Endothelial cell of umbilical vein (primary cell): ENCODE results near the gene NAXE. TPM values are rescaled to one million over a fixed set of nuclear protein-coding genes. Genes with fewer than 3 reads are reported as not detected.

ENCODE experiments used
- BruUV-seq: library from RNA; stranded (reverse); fragments of 400-500 nt; replicated peaks from 2 replicates; lab custom pipeline; 2021; lab: Mats Ljungman, UMichigan
- CTCF ChIA-PET: fragments of 300-600, 350-600 bp; sonication (Branson Sonifier 250); formaldehyde crosslinking; loops from one replicate; lab custom pipeline; 2021; ENCODE audit warnings: antibody characterized with exemption, inconsistent platforms; lab: Charles Lee
- POLR2A ChIA-PET: fragments of 300-600, 350-600 bp; sonication (Branson Sonifier 250); formaldehyde crosslinking; loops from one replicate; lab custom pipeline; 2021; ENCODE audit warnings: antibody characterized with exemption, inconsistent platforms; lab: Charles Lee
- DNase-seq: peaks from one replicate; pipeline ENCODE4 v3.0.0-alpha.2; 2011; ENCODE audit warnings: low read depth, low spot score
- FAIRE-seq: peaks from 2 replicates; lab custom pipeline; 2011; peaks lifted over from hg19 to GRCh38; lab: Jason Lieb, UNC
- H2AFZ ChIP-seq: 2 replicates; pipeline ENCODE4 v1.6.0; 2012; ENCODE audit warnings: low read depth, low read length, control low read depth, inconsistent platforms
- H3K27ac ChIP-seq: 2 replicates; pipeline ENCODE4 v1.5.1; 2011; ENCODE audit warnings: low read depth, mild to moderate bottlenecking, control low read depth, low read length, moderate library complexity; ENCODE audit not compliant: insufficient read depth
- H3K27me3 ChIP-seq, 2 experiments: 2 replicates each; pipeline versions ENCODE4 v1.6.0 to v1.6.1; 2011; ENCODE audit warnings: low read length in 2 of 2, mixed read lengths in 1 of 2; ENCODE audit not compliant: control insufficient read depth in 2 of 2, insufficient read depth in 2 of 2
- H3K36me3 ChIP-seq, 2 experiments: 2 replicates in 1 of 2; 3 replicates in 1 of 2; pipeline ENCODE4 v1.5.1; 2011; ENCODE audit warnings: low read length in 2 of 2, mild to moderate bottlenecking in 1 of 2, moderate library complexity in 1 of 2; ENCODE audit not compliant: control insufficient read depth in 2 of 2, insufficient read depth in 2 of 2; ENCODE audit errors: extremely low read depth in 1 of 2
- H3K4me1 ChIP-seq: 3 replicates; pipeline ENCODE4 v1.5.1; 2011; ENCODE audit warnings: mild to moderate bottlenecking, low read length; ENCODE audit not compliant: control insufficient read depth, insufficient read depth; ENCODE audit errors: extremely low read depth
- H3K4me2 ChIP-seq: 2 replicates; pipeline ENCODE4 v1.6.1; 2011; ENCODE audit warnings: low read length, control low read depth, mixed read lengths; ENCODE audit not compliant: insufficient read depth
- H3K4me3 ChIP-seq, 3 experiments: fragments of 200-600 bp in 1 of 3; sonication (generic), shearing (Covaris generic) in 1 of 3; replicated peaks in 1 of 3; 2 replicates each; pipeline ENCODE4 v1.5.1; 2011 to 2016; ENCODE audit warnings: control low read depth in 3 of 3, low read length in 3 of 3, mild to moderate bottlenecking in 2 of 3, inconsistent platforms in 1 of 3, low read depth in 1 of 3, moderate library complexity in 1 of 3; ENCODE audit not compliant: insufficient read depth in 1 of 3
- H3K79me2 ChIP-seq: 2 replicates; pipeline ENCODE4 v1.6.0; 2012; ENCODE audit warnings: low read length, inconsistent platforms; ENCODE audit not compliant: control insufficient read depth, insufficient read depth
- H3K9ac ChIP-seq: replicated peaks from 2 replicates; pipeline ENCODE3; 2011; ENCODE audit warnings: low read length, control low read depth; ENCODE audit not compliant: insufficient read depth; ENCODE audit errors: extremely low read depth
- H3K9me1 ChIP-seq: replicated peaks from 3 replicates; pipeline ENCODE4 v1.6.0; 2011; ENCODE audit warnings: mild to moderate bottlenecking, low read length; ENCODE audit not compliant: control insufficient read depth, insufficient read depth; ENCODE audit errors: extremely low read depth
- H3K9me3 ChIP-seq: replicated peaks from 2 replicates; pipeline ENCODE4 v1.5.1; 2012; ENCODE audit warnings: low read length, inconsistent platforms; ENCODE audit not compliant: control insufficient read depth, insufficient read depth
- H4K20me1 ChIP-seq: replicated peaks from 2 replicates; pipeline ENCODE3; 2011; ENCODE audit warnings: mild to moderate bottlenecking, low read length; ENCODE audit not compliant: control insufficient read depth, insufficient read depth; ENCODE audit errors: extremely low read depth
- EZH2 ChIP-seq: IDR thresholded peaks from 2 replicates; pipeline ENCODE4 v1.6.1; 2012; ENCODE audit warnings: borderline replicate concordance, low read depth, mild to moderate bottlenecking, moderate library complexity, low read length, inconsistent platforms; ENCODE audit not compliant: severe bottlenecking
- FOS ChIP-seq: IDR thresholded peaks from 2 replicates; pipeline ENCODE4 v1.6.1; 2011; ENCODE audit warnings: mild to moderate bottlenecking, low read length, moderate library complexity, borderline replicate concordance; ENCODE audit not compliant: insufficient read depth
- GATA2 ChIP-seq: IDR thresholded peaks from 2 replicates; pipeline ENCODE4 v1.7.0; 2011; ENCODE audit warnings: low read depth, mild to moderate bottlenecking, moderate library complexity, mixed read lengths, low read length; ENCODE audit not compliant: insufficient read length, insufficient read depth
- JUN ChIP-seq: IDR thresholded peaks from 2 replicates; pipeline ENCODE4 v1.6.1; 2011; ENCODE audit warnings: borderline replicate concordance, low read depth; ENCODE audit not compliant: insufficient read length, insufficient read depth
- MYC ChIP-seq: IDR thresholded peaks from one replicate; pipeline ENCODE4 v1.6.1; 2011; ENCODE audit warnings: mild to moderate bottlenecking, low read depth, low read length
- POLR2A ChIP-seq: IDR thresholded peaks from 2 replicates; pipeline ENCODE4 v1.6.1; 2012; ENCODE audit warnings: low read depth, mild to moderate bottlenecking, control low read depth, low read length
- POLR2AphosphoS5 ChIP-seq: IDR thresholded peaks from 2 replicates; pipeline ENCODE4 v1.6.1; 2012; ENCODE audit warnings: low read depth, mild to moderate bottlenecking, control low read depth, low read length, moderate library complexity; ENCODE audit not compliant: insufficient read depth
- dilution Hi-C: fragments of 300-500 bp; cut with MboI; formaldehyde crosslinking; loops from one replicate; pipeline ENCODE4 v1.15.0; 2019; ENCODE audit warnings: low sequenced_read_pairs; ENCODE audit not compliant: extremely low pct_ligation_motif_present
- intact Hi-C: fragments of 100-400 bp; cut with micrococcal nuclease; formaldehyde crosslinking; loops from one replicate; pipeline ENCODE4 v1.10.0; 2022
- polyA plus RNA-seq, 4 experiments: library from polyadenylated mRNA; depleted of rRNA in 3 of 4; stranded (reverse) in 3 of 4; unstranded in 1 of 4; fragments of >200 nt; gene quantifications; 2 replicates each; pipeline versions ENCODE4 v1.2.1 to v1.2.3, GENCODE V29; 2011 to 2012; ENCODE audit warnings: missing spikeins in 1 of 4
- total RNA-seq: library from RNA; stranded (reverse); gene quantifications from 2 replicates; pipeline ENCODE4 v1.2.3, GENCODE V29; 2021
- TF ChIP-seq, protein P1 (sequence below), 2 donors: IDR thresholded peaks; 1 replicate in 1 of 2; 2 replicates in 1 of 2; pipeline ENCODE4 v1.5.1; 2011; ENCODE audit warnings: low read length in 2 of 2, mild to moderate bottlenecking in 2 of 2, moderate library complexity in 2 of 2, control low read depth in 1 of 2, inconsistent platforms in 1 of 2, low read depth in 1 of 2; ENCODE audit not compliant: insufficient read depth in 1 of 2; ENCODE audit errors: extremely low read depth in 1 of 2
- TF ChIP-seq, protein P2 (sequence below): IDR thresholded peaks from 2 replicates; pipeline ENCODE4 v1.6.1; 2011; ENCODE audit not compliant: insufficient read depth, insufficient read length

Gene NAXE
- total and polyA plus RNA-seq, 2 donors (not counting 3 experiments of a cell fraction or from before 2014, with no cell fraction given): 76.2 to 187 TPM

DNA sequence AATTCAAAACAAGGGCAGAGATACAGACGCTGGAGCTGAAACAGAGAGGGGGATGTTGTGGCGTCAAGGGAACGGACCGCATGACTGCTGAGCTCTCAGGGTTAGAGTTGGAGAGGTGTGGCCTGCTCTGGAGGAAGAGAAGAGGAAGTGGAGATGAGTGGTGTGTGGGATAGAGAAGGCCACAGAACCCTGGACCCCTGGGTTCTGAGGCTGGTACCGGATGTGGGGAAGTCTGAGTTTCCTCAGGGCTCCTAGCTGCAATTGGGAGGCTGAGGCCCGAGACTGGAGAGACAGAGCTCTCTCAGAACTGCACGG is 52.2 kb downstream of the NAXE start:
- Histone ChIP-seq H3K79me2 (no peaks in the 10 kb centered on the region), H2AFZ (no peak overlapping the region), H3K27me3 (peaks cover 80 to 87% of the 10 kb centered on the region in 2 experiments), H3K9me3 (no peaks in the 10 kb centered on the region), H3K4me1 (no peaks in the 10 kb centered on the region), H3K4me3 (no peak overlapping the region), H3K9ac (no peak overlapping the region), H3K4me2 (no peak overlapping the region), H4K20me1 (no peaks in the 10 kb centered on the region), H3K27ac (no peak overlapping the region), H3K36me3 (no peaks in the 10 kb centered on the region), H3K9me1 (no peaks in the 10 kb centered on the region)
- DNase-seq (no peak), FAIRE-seq (no peak)
- intact Hi-C loops (no loop called here), dilution Hi-C loops (no loop called here)
- POLR2A ChIA-PET: no interaction called here
- no TSS peak for BruUV-seq
- TF ChIP-seq, protein P1, sequence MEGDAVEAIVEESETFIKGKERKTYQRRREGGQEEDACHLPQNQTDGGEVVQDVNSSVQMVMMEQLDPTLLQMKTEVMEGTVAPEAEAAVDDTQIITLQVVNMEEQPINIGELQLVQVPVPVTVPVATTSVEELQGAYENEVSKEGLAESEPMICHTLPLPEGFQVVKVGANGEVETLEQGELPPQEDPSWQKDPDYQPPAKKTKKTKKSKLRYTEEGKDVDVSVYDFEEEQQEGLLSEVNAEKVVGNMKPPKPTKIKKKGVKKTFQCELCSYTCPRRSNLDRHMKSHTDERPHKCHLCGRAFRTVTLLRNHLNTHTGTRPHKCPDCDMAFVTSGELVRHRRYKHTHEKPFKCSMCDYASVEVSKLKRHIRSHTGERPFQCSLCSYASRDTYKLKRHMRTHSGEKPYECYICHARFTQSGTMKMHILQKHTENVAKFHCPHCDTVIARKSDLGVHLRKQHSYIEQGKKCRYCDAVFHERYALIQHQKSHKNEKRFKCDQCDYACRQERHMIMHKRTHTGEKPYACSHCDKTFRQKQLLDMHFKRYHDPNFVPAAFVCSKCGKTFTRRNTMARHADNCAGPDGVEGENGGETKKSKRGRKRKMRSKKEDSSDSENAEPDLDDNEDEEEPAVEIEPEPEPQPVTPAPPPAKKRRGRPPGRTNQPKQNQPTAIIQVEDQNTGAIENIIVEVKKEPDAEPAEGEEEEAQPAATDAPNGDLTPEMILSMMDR (IDR thresholded peaks at IDR 0.05; ENCODE audit: extremely low read depth in 1 of 2, insufficient read depth in 1 of 2, low read depth in 1 of 2, low read length in 2 of 2): no peak
- no peak for TF ChIP-seq POLR2AphosphoS5
- TF ChIP-seq, protein P2, sequence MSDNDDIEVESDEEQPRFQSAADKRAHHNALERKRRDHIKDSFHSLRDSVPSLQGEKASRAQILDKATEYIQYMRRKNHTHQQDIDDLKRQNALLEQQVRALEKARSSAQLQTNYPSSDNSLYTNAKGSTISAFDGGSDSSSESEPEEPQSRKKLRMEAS: no peak
- TF ChIP-seq FOS: no peak
- no peak for TF ChIP-seq POLR2A
- no peak for TF ChIP-seq JUN
- no peak for TF ChIP-seq GATA2
- no peak for TF ChIP-seq EZH2
- TF ChIP-seq MYC: no peak
- CTCF ChIA-PET: interaction anchor here (1.1 to 3.2 kb wide), 7 partner anchors 13 to 82 kb away, joined by 3 to 20 read pairs (median 8); partner anchors contain the start of gene NES

Other genes with a start within 250 kb of the NAXE start
- gene RHBG, start 222.6 kb upstream of the NAXE start, total RNA-seq: not detected in 2 replicates
- not detected in 2 replicates for gene RHBG, start 222.6 kb upstream of the NAXE start, polyA plus RNA-seq
- gene MEF2D, start 91.0 kb upstream of the NAXE start, total RNA-seq: 52.2 and 57.3 TPM in 2 replicates
- gene MEF2D, start 91.0 kb upstream of the NAXE start, polyA plus RNA-seq: 45.4 and 55.6 TPM in 2 replicates
- gene IQGAP3, start 19.2 kb upstream of the NAXE start, total RNA-seq: 48.6 and 60.7 TPM in 2 replicates
- gene IQGAP3, start 19.2 kb upstream of the NAXE start, polyA plus RNA-seq: 28.3 and 30.2 TPM in 2 replicates
- not detected in 2 replicates for gene TTC24, start 12.1 kb upstream of the NAXE start, total RNA-seq
- gene TTC24, start 12.1 kb upstream of the NAXE start, polyA plus RNA-seq: not detected in 2 replicates
- 29.2 and 32.0 TPM in 2 replicates for gene GPATCH4, start 9.7 kb downstream of the NAXE start, total RNA-seq
- gene GPATCH4, start 9.7 kb downstream of the NAXE start, polyA plus RNA-seq: 15.5 and 22.4 TPM in 2 replicates
- gene HAPLN2, start 27.6 kb downstream of the NAXE start, total RNA-seq: not detected in 2 replicates
- gene HAPLN2, start 27.6 kb downstream of the NAXE start, polyA plus RNA-seq: 0.14 TPM in 1 of 2 replicates, not detected in the other
- not detected in 2 replicates for gene BCAN, start 50.3 kb downstream of the NAXE start, total RNA-seq
- gene BCAN, start 50.3 kb downstream of the NAXE start, polyA plus RNA-seq: 0.14 and 0.15 TPM in 2 replicates
- gene NES, start 85.6 kb downstream of the NAXE start, total RNA-seq: 269 and 274 TPM in 2 replicates
- gene NES, start 85.6 kb downstream of the NAXE start, polyA plus RNA-seq: 15.5 and 19.4 TPM in 2 replicates
- gene CRABP2, start 113.8 kb downstream of the NAXE start, total RNA-seq: 1.0 and 2.6 TPM in 2 replicates
- 0.21 and 0.32 TPM in 2 replicates for gene CRABP2, start 113.8 kb downstream of the NAXE start, polyA plus RNA-seq
- 12.8 and 15.5 TPM in 2 replicates for gene METTL25B, start 136.7 kb downstream of the NAXE start, total RNA-seq
- 15.0 and 17.3 TPM in 2 replicates for gene METTL25B, start 136.7 kb downstream of the NAXE start, polyA plus RNA-seq
- 32.1 and 35.3 TPM in 2 replicates for gene ISG20L2, start 137.0 kb downstream of the NAXE start, total RNA-seq
- 32.0 and 33.2 TPM in 2 replicates for gene ISG20L2, start 137.0 kb downstream of the NAXE start, polyA plus RNA-seq
- 63.3 and 77.7 TPM in 2 replicates for gene MRPL24, start 149.3 kb downstream of the NAXE start, total RNA-seq
- gene MRPL24, start 149.3 kb downstream of the NAXE start, polyA plus RNA-seq: 46.5 and 47.9 TPM in 2 replicates
- gene HDGF, start 159.9 kb downstream of the NAXE start, total RNA-seq: 279 and 298 TPM in 2 replicates
- 94.7 and 95.1 TPM in 2 replicates for gene HDGF, start 159.9 kb downstream of the NAXE start, polyA plus RNA-seq
- gene PRCC, start 175.8 kb downstream of the NAXE start, total RNA-seq: 65.1 and 71.5 TPM in 2 replicates
- 76.9 and 77.4 TPM in 2 replicates for gene PRCC, start 175.8 kb downstream of the NAXE start, polyA plus RNA-seq
- 1.1 and 1.8 TPM in 2 replicates for gene SH2D2A, start 225.1 kb downstream of the NAXE start, total RNA-seq
- 0.41 and 0.92 TPM in 2 replicates for gene SH2D2A, start 225.1 kb downstream of the NAXE start, polyA plus RNA-seq